Upper lobe of left lung (tissue), 6 donors: ENCODE data around the gene ERG. TPM values are rescaled to one million over a fixed set of nuclear protein-coding genes. Genes with fewer than 3 reads are reported as not detected.
A peak's percentile ranks its signal among the peaks of the same experiment; 100 is the strongest.

Source experiments
- ATAC-seq, 2 donors: fragments of 200-7000 bp; cut with Tn5 transposase; one replicate each; pipeline ENCODE4 v1.9.1; 2022; ENCODE audit warnings: mild to moderate bottlenecking in 2 of 2, moderate library complexity in 2 of 2; ENCODE audit not compliant: low FRiP score in 2 of 2
- DNase-seq, 2 donors: peaks; one replicate each; pipeline ENCODE4 v3.0.0-alpha.2; 2019 to 2020
- H3K27ac ChIP-seq, 4 donors: fragments of 200-600 bp; sonication (generic); one replicate each; pipeline ENCODE4 v1.5.1; 2016 to 2019
- H3K27me3 ChIP-seq, 4 donors: fragments of 200-600 bp; sonication (generic); one replicate each; pipeline ENCODE4 v1.5.1; 2017 to 2019
- H3K36me3 ChIP-seq, 4 donors: fragments of 200-600 bp; sonication (generic); one replicate each; pipeline ENCODE4 v1.5.1; 2016 to 2019
- H3K4me1 ChIP-seq, 4 donors: fragments of 200-600 bp; sonication (generic); one replicate each; pipeline ENCODE4 v1.5.1; 2018 to 2019
- H3K4me3 ChIP-seq, 4 donors: fragments of 200-600 bp; sonication (generic); one replicate each; pipeline ENCODE4 v1.5.1; 2017 to 2019; ENCODE audit warnings: mild to moderate bottlenecking in 2 of 4, moderate library complexity in 1 of 4
- H3K9me3 ChIP-seq, 4 donors: fragments of 200-600 bp; sonication (generic); one replicate each; pipeline ENCODE4 v1.5.1; 2018 to 2019
- CTCF ChIP-seq, 6 experiments: fragments of 450-650 bp in 4 of 6; fragments of 200-600 bp in 2 of 6; sonication (generic) in 2 of 6; IDR thresholded peaks; one replicate each; pipeline ENCODE4 v1.5.1; 2016 to 2019; ENCODE audit warnings: antibody characterized with exemption in 6 of 6
- EP300 ChIP-seq, 4 donors: sonication (generic); formaldehyde crosslinking; IDR thresholded peaks; one replicate each; pipeline ENCODE4 v1.5.1; 2017; ENCODE audit warnings: antibody characterized with exemption in 4 of 4, control low read depth in 2 of 4
- POLR2A ChIP-seq, 4 donors: fragments of 450-650 bp; IDR thresholded peaks; one replicate each; pipeline ENCODE4 v1.5.1; 2016 to 2017; ENCODE audit warnings: antibody characterized with exemption in 4 of 4, mild to moderate bottlenecking in 2 of 4
- POLR2AphosphoS5 ChIP-seq, 2 donors: sonication (generic); formaldehyde crosslinking; IDR thresholded peaks; one replicate each; pipeline ENCODE4 v1.5.1; 2017; ENCODE audit warnings: antibody characterized with exemption in 2 of 2
- WGBS, 2 donors: methylation state at CpG; one replicate each; pipeline ENCODE4 v1.1.5; 2017 to 2018; 5-methylcytosine and 5-hydroxymethylcytosine counted together
- total RNA-seq, 6 donors: library from RNA; depleted of rRNA in 4 of 6; stranded (reverse); fragments of >200 nt in 4 of 6; gene quantifications; one replicate each; pipeline versions ENCODE4 v1.1.0 to v1.2.1, GENCODE V29; 2016 to 2021
- donor health status: DM: no; HTN: no; CAD: no; lungs with moderate emphysema.
- donor health status: DM: no; HTN: yes; CAD: no; lungs with severe emphysema.

The ERG gene
- total RNA-seq, 6 donors from 2014 or later: 14.7 to 38.9 (median 18.1) TPM

DNA sequence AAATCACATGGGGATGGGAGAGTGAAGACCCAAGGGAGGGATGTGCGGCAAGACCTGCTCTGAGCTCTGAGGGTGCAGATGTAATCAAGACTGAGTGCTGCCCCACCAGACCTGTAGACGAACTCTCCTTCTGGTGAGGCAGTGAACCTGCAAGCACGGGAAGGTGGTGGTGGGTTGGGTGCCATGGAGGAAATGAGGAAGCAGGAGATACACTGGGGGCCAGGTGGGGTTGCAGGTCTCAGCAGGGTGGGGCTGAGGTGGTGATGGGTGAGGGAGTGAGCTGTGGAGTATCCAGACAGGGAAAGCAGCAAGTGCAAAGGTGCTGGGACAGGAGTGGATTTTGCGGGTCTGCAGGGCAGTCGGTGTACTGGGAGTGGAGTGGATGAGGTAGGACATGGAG, 139.2 kb downstream of the ERG start:
- no peak overlapping the region for H3K4me3 ChIP-seq
- DNase-seq: no peak
- H3K9me3 ChIP-seq: no peaks in the 10 kb centered on the region
- WGBS, 2 donors: 85 to 94% methylated on average over 5 of the region's 5 CpGs
- H3K4me1 ChIP-seq: peaks cover 11 to 21% (median 13%) of the 10 kb centered on the region in 4 donors
- no peak for ATAC-seq
- no peak for TF ChIP-seq CTCF (IDR thresholded peaks at IDR 0.05)
- no peak overlapping the region for H3K27ac ChIP-seq
- no peaks in the 10 kb centered on the region for H3K36me3 ChIP-seq
- H3K27me3 ChIP-seq: no peaks in the 10 kb centered on the region

- H3K4me3 ChIP-seq: no peak overlapping the region
- WGBS, 2 donors: 89 to 93% methylated on average over 3 of the region's 3 CpGs
- H3K27me3 ChIP-seq: no peaks in the 10 kb centered on the region
- DNase-seq (no peak), ATAC-seq (no peak)
- H3K4me1 ChIP-seq: peaks cover 11 to 21% (median 13%) of the 10 kb centered on the region in 4 donors
- no peaks in the 10 kb centered on the region for H3K36me3 ChIP-seq
- H3K27ac ChIP-seq: no peak overlapping the region
- no peaks in the 10 kb centered on the region for H3K9me3 ChIP-seq
- TF ChIP-seq POLR2A (IDR thresholded peaks at IDR 0.05): no peak
- TF ChIP-seq CTCF (IDR thresholded peaks at IDR 0.05): no peak
- TF ChIP-seq EP300 (IDR thresholded peaks at IDR 0.05): no peak
- TF ChIP-seq POLR2AphosphoS5 (IDR thresholded peaks at IDR 0.05): no peak
Measured at GRCh38 chr21:38358666-38359065, 139.6 kb downstream of the ERG start.

DNA sequence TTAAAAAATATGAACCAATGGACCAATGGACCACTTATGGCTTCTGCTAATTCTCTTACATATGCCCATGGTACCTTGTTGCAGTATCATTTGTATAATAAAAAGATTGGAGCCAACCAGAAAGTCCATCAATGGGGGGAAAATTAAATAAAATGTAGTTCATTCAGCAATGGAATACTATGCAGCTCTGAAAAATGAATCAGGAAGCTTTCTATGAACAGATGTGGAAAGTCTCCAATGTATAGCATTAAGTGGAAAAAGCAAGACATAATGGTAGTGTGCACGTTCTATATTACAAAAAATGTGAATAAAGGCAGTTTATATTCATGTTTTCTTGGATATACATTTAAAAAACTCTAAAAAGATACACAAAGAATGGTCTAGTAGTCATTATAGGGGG, 140.2 kb downstream of the ERG start:
- Histone ChIP-seq H3K4me3 (no peak overlapping the region), H3K27ac (no peak overlapping the region), H3K4me1 (peaks cover 11 to 21% (median 13%) of the 10 kb centered on the region in 4 donors), H3K36me3 (no peaks in the 10 kb centered on the region), H3K27me3 (no peaks in the 10 kb centered on the region), H3K9me3 (no peaks in the 10 kb centered on the region)
- no peak for ATAC-seq
- WGBS, 2 donors: 89 to 96% methylated on average over 1 of the region's 1 CpG
- DNase-seq: no peak
- TF ChIP-seq POLR2A (IDR thresholded peaks at IDR 0.05) (no peak), CTCF (IDR thresholded peaks at IDR 0.05) (no peak), EP300 (IDR thresholded peaks at IDR 0.05) (no peak), POLR2AphosphoS5 (IDR thresholded peaks at IDR 0.05) (no peak)

GRCh38 chr21:38356883-38357625, 141.2 kb downstream of the ERG start:
- 69 to 73% methylated on average over 14 of the region's 14 CpGs for WGBS, 2 donors
- Histone ChIP-seq H3K9me3 (no peaks in the 10 kb centered on the region), H3K27me3 (no peaks in the 10 kb centered on the region), H3K27ac (peak overlapping the region in 2 of 4 donors; percentile 38 to 69), H3K4me1 (peaks cover 16 to 27% (median 19%) of the 10 kb centered on the region in 4 donors), H3K4me3 (peak overlapping the region in 1 of 4 donors; percentile 8), H3K36me3 (no peaks in the 10 kb centered on the region)
- no peak for DNase-seq
- ATAC-seq: no peak
- peak in 1 of 2 donors; percentile 23 for TF ChIP-seq POLR2AphosphoS5 (IDR thresholded peaks at IDR 0.05)
- TF ChIP-seq EP300 (IDR thresholded peaks at IDR 0.05): no peak

DNA sequence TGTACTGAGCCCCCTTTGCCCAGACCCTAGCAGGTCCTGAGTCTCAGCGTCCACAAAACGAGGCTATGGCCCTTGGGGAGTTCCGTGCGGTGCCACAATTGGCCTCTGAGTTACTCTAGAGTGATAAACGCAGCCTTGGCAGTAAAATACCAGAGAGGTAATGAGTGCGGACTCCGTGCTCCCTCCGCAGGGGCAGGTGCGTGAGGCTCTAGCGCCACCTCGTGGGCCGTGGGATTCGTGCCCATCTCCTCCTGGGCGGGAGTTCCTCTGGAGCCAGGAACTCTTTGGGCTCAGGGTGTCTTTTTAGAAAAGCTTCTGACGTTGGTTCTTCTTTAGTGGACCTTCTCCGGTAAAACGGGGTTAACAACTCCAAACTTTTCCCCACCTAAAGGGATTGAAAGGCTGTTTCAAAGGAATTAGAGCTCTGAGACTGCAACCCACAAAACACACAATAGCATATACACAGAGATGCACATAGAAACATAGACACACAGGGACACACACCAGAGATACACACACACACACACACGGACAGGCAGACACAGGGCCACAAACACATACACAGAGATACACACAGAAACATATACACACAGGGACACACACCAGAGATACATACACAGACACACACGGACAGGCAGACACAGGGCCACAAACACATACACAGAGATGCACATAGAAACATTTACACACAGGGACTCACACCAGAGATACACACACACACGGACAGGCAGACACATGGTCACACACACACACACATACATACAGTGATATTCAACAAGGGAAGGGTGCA, 142.1 kb downstream of the ERG start:
- H3K27me3 ChIP-seq: no peaks in the 10 kb centered on the region
- DNase-seq (peak; percentile 86 to 96), ATAC-seq (peak; percentile 83 to 86)
- WGBS, 2 donors: 7 to 8% methylated on average over 20 of the region's 20 CpGs
- no peaks in the 10 kb centered on the region for H3K9me3 ChIP-seq
- H3K4me3 ChIP-seq: peak overlapping the region in 1 of 4 donors; percentile 8
- no peaks in the 10 kb centered on the region for H3K36me3 ChIP-seq
- H3K4me1 ChIP-seq: peaks cover 25 to 35% (median 27%) of the 10 kb centered on the region in 4 donors
- peak overlapping the region in 2 of 4 donors; percentile 38 to 69 for H3K27ac ChIP-seq
- no peak for TF ChIP-seq EP300 (IDR thresholded peaks at IDR 0.05)
- TF ChIP-seq CTCF (IDR thresholded peaks at IDR 0.05): peak; percentile 90 to 96 (median 94)
- peak in 1 of 4 donors; percentile 18 for TF ChIP-seq POLR2A (IDR thresholded peaks at IDR 0.05)
- peak in 1 of 2 donors; percentile 31 for TF ChIP-seq POLR2AphosphoS5 (IDR thresholded peaks at IDR 0.05)
